ENCODE data around the gene FAM184B. TPM values are rescaled to one million over a fixed set of nuclear protein-coding genes. Genes with fewer than 3 reads are reported as not detected.
A peak's percentile ranks its signal among the peaks of the same experiment; 100 is the strongest.

FAM184B gene
- total RNA-seq, 1 donor from 2014 or later, result not detected

DNA sequence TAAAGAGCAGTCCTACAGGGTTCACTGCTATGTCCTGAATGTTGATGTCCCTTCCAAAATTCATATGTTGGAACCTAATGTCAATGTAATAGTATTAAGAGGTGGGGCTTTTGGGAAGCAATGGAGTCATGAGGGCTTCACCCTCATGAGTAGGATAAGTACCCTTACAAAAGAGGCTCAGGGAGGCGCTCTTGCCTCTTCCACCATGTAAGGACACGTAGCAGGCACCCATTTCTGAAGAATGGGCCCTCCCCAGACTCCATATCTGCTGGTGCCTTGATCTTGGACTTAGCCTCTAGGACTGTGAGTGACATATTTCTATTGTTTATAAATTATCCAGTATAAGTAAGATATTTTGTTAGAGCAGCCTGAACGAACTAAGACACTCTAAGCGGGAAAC is 151.2 kb downstream of the FAM184B start:
- H3K4me1 Mint-ChIP-seq (ENCODE audit: low read depth), result no peaks in the 10 kb centered on the region
- no peak overlapping the region for H3K27ac Mint-ChIP-seq
- H3K27me3 Mint-ChIP-seq (ENCODE audit: insufficient read depth), result no peaks in the 10 kb centered on the region
- intact Hi-C loops (cut with micrococcal nuclease), result no loop called here
- no peaks in the 10 kb centered on the region for H3K9me3 Mint-ChIP-seq
- H3K36me3 Mint-ChIP-seq (ENCODE audit: low read depth), result peaks cover 57% of the 10 kb centered on the region
- DNase-seq (ENCODE audit: low spot score), result no peak
- H3K4me3 Mint-ChIP-seq, result no peak overlapping the region

GRCh38 chr4:17624821-17625220 is 156.6 kb downstream of the FAM184B start:
- no peaks in the 10 kb centered on the region for H3K27me3 Mint-ChIP-seq (ENCODE audit: insufficient read depth)
- intact Hi-C loops (cut with micrococcal nuclease), result no loop called here
- H3K36me3 Mint-ChIP-seq (ENCODE audit: low read depth), result peaks cover 57% of the 10 kb centered on the region
- no peaks in the 10 kb centered on the region for H3K9me3 Mint-ChIP-seq
- no peak overlapping the region for H3K27ac Mint-ChIP-seq
- H3K4me3 Mint-ChIP-seq, result no peak overlapping the region
- H3K4me1 Mint-ChIP-seq (ENCODE audit: low read depth), result peaks cover 7% of the 10 kb centered on the region
- no peak for DNase-seq (ENCODE audit: low spot score)

DNA sequence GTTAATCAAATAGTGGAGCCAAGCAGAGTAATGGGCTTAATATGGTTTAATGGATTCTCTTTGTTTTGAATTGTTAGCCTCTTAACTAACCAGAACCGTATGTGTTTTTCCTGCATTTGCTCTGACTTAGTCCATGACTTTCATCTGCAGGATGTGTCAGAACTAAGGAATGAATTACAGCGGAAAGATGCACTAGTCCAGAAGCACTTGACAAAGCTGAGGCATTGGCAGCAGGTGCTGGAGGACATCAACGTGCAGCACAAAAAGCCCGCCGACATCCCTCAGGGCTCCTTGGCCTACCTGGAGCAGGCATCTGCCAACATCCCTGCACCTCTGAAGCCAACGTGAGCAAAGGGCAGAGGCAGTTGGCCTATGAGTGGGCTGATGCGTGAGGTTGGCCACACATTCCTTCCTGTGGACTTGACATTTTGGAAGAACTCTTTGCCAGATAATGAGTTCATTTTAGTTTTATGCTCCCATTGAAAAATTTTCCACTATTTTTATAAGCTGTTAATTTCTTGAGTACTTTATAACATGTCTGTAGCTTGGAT is 157.9 kb downstream of the FAM184B start:
- H3K27ac Mint-ChIP-seq, result no peak overlapping the region
- no peak for DNase-seq (ENCODE audit: low spot score)
- H3K9me3 Mint-ChIP-seq, result no peaks in the 10 kb centered on the region
- H3K36me3 Mint-ChIP-seq (ENCODE audit: low read depth), result peaks cover 61% of the 10 kb centered on the region
- peaks cover 20% of the 10 kb centered on the region for H3K4me1 Mint-ChIP-seq (ENCODE audit: low read depth)
- no peak overlapping the region for H3K4me3 Mint-ChIP-seq
- intact Hi-C loops (cut with micrococcal nuclease), result no loop called here
- no peaks in the 10 kb centered on the region for H3K27me3 Mint-ChIP-seq (ENCODE audit: insufficient read depth)

DNA sequence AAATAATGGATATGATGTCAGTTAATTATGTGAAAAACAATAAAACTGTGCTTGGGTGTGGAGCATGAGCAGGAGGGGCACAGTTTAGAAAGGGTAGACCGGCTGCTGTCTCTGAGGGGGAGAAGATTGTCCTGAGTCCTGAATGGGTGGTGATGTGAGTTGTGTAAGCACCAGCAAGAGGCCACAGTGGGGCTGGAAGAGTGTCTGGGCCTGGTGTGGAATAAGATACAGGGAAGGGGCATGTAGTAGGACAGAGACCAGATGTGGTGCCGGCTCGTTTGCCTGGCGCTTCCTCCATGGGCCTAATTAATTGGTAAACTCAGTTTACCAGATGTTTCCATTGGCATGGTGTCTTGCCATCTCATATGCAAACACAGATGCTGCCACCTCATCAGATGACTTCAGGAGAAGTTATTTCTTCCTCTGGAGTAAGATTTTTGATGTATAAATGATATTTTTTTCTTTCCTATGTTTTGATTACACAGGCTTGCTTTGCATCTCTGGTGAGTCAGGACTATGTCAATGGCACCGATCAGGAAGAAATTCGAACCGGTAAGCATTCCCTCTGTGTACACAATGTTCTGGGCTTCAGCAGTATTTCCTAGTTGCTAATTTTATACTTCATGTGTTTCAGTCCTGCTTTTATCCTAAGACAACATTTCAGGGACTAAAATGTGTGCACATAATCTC is 161.9 kb downstream of the FAM184B start:
- intact Hi-C loops (cut with micrococcal nuclease), result loop anchor here (10.0 kb wide), 1 partner anchor 1965 kb away; the partner anchor contains the start of gene FBXL5
- Mint-ChIP-seq H3K36me3 (ENCODE audit: low read depth) (peaks cover 49% of the 10 kb centered on the region), H3K27ac (no peak overlapping the region), H3K4me1 (ENCODE audit: low read depth) (peaks cover 40% of the 10 kb centered on the region), H3K9me3 (no peaks in the 10 kb centered on the region), H3K27me3 (ENCODE audit: insufficient read depth) (no peaks in the 10 kb centered on the region), H3K4me3 (no peak overlapping the region)
- no peak for DNase-seq (ENCODE audit: low spot score)

GRCh38 chr4:17618926-17619325 is 162.5 kb downstream of the FAM184B start:
- DNase-seq (ENCODE audit: low spot score), result no peak
- Mint-ChIP-seq H3K9me3 (no peaks in the 10 kb centered on the region), H3K4me1 (ENCODE audit: low read depth) (peaks cover 40% of the 10 kb centered on the region), H3K27ac (peak overlapping the region; percentile 66), H3K4me3 (peak overlapping the region; percentile 48), H3K27me3 (ENCODE audit: insufficient read depth) (peaks cover 2% of the 10 kb centered on the region), H3K36me3 (ENCODE audit: low read depth) (peaks cover 43% of the 10 kb centered on the region)
- intact Hi-C loops (cut with micrococcal nuclease), result loop anchor here (10.0 kb wide), 1 partner anchor 1964 kb away; the partner anchor contains the start of gene FBXL5

DNA sequence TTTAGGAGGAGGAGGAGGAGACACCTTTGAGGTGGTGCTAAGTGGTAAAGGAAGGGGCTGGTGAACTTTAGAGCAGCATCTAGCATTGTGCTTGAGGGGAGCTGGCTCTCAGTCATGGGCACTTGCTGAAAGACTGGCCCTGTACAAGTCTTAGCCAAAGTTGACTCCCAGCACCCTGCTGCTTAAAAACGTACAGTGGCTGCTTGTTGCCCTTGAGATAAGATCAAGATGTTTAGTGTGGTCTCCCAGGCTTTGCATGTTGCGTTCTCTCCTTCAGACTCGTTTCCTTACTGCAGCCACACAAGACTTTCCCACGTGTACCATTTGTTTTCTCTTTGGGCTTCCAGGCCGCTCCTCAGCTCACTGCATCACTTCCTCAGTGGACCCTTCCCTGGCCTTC is 165.1 kb downstream of the FAM184B start:
- no peak for DNase-seq (ENCODE audit: low spot score)
- no peaks in the 10 kb centered on the region for H3K9me3 Mint-ChIP-seq
- peaks cover 26% of the 10 kb centered on the region for H3K36me3 Mint-ChIP-seq (ENCODE audit: low read depth)
- peak overlapping the region; percentile 81 for H3K4me3 Mint-ChIP-seq
- H3K4me1 Mint-ChIP-seq (ENCODE audit: low read depth), result peaks cover 38% of the 10 kb centered on the region
- H3K27ac Mint-ChIP-seq, result peak overlapping the region; percentile 50
- intact Hi-C loops (cut with micrococcal nuclease), result loop anchor here (10.0 kb wide), 1 partner anchor 1961 kb away; the partner anchor contains the start of gene FBXL5
- H3K27me3 Mint-ChIP-seq (ENCODE audit: insufficient read depth), result peaks cover 2% of the 10 kb centered on the region

DNA sequence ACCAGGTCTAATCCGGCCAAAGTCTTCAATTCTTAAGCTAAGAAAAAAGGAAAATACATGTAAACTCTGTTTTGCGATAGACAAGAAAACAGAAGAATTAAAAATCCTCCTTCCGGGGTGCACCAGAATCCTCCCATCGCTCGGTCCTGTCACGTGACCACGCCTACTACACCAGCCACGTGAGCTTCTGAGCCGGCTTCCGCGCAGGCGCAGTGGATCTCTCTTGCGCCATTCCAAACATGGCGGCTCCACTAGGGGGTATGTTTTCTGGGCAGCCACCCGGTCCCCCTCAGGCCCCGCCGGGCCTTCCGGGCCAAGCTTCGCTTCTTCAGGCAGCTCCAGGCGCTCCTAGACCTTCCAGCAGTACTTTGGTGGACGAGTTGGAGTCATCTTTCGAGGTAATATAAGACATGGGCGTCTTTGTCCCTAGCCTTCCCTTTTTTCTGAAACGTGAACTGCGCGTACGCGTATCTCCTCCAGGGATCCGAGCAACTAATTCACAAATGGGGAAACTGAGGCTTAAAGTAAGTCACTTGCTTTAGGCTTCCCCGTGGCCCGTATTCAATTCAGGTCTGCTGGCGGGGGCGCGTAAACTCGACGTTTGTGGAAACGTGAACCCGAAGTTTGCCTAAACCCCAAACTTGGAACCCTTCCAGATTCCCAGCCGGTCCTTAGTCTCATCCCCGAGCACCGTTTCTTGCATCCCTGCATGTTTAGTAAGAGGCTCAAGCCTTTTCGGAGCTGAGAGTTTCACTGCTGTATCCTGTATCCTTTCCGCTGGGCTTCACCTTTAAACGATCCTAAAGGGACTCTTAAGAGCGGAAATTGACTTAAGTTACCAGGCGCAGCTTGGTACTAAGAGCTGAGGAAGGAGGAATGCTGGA is 166.8 kb downstream of the FAM184B start, which contains the start of gene MED28:
Gene MED28, plus strand, starts transcription at position 226 of the 884 bp plus-strand sequence. Its CDS starts 14 bp downstream, at position 240.
- peak within 1 kb of the TSS; percentile 97 for H3K27ac Mint-ChIP-seq
- peaks cover 32% of the 10 kb centered on the region for H3K4me1 Mint-ChIP-seq (ENCODE audit: low read depth)
- H3K9me3 Mint-ChIP-seq, result no peaks in the 10 kb centered on the region
- peak within 1 kb of the TSS; percentile 96 for H3K4me3 Mint-ChIP-seq
- intact Hi-C loops (cut with micrococcal nuclease), result loop anchor here (1.0 to 10.0 kb wide), 8 partner anchors 22 to 1960 kb away; partner anchors contain the start of genes DCAF16, FBXL5, LAP3 and NCAPG
- peaks cover 2% of the 10 kb centered on the region for H3K27me3 Mint-ChIP-seq (ENCODE audit: insufficient read depth)
- peaks cover 24% of the 10 kb centered on the region for H3K36me3 Mint-ChIP-seq (ENCODE audit: low read depth)
- peak; percentile 93 for DNase-seq (ENCODE audit: low spot score)

- peaks cover 2% of the 10 kb centered on the region for H3K27me3 Mint-ChIP-seq (ENCODE audit: insufficient read depth)
- no peaks in the 10 kb centered on the region for H3K9me3 Mint-ChIP-seq
- peak overlapping the region; percentile 96 for H3K4me3 Mint-ChIP-seq
- DNase-seq (ENCODE audit: low spot score), result peak; percentile 12
- peak overlapping the region; percentile 97 for H3K27ac Mint-ChIP-seq
- H3K4me1 Mint-ChIP-seq (ENCODE audit: low read depth), result peaks cover 24% of the 10 kb centered on the region
- H3K36me3 Mint-ChIP-seq (ENCODE audit: low read depth), result peaks cover 19% of the 10 kb centered on the region
- intact Hi-C loops (cut with micrococcal nuclease), result loop anchor here (1.0 to 10.0 kb wide), 7 partner anchors 23 to 1959 kb away; partner anchors contain the start of genes DCAF16, FBXL5, LAP3 and NCAPG
Observed at GRCh38 chr4:17613761-17614415, 167.5 kb downstream of the FAM184B start.

DNA sequence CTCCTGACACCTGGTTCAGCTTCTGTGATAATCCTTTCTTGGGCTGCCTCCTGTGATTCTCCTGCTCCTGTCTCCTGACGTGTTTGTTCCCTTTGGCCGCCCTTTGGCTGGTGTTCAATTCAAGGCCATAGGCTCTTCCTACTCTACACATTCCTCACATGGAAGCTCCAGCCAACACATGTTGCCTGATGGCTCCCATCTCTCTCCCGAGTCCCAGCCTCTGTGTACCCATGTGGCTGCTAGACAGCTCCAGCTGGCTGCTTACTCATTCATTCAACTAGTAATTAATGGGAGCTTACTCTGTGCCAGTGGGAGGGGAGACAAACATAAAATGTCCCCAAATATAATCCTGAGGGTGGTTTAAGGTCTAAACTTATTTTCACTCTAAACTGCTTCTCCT is 176.2 kb downstream of the FAM184B start:
- H3K27ac Mint-ChIP-seq, result peak overlapping the region; percentile 37
- no peak for DNase-seq (ENCODE audit: low spot score)
- H3K4me1 Mint-ChIP-seq (ENCODE audit: low read depth), result no peaks in the 10 kb centered on the region
- intact Hi-C loops (cut with micrococcal nuclease), result no loop called here
- H3K9me3 Mint-ChIP-seq, result no peaks in the 10 kb centered on the region
- no peaks in the 10 kb centered on the region for H3K27me3 Mint-ChIP-seq (ENCODE audit: insufficient read depth)
- H3K4me3 Mint-ChIP-seq, result no peak overlapping the region
- H3K36me3 Mint-ChIP-seq (ENCODE audit: low read depth), result peaks cover 36% of the 10 kb centered on the region

- H3K4me1 Mint-ChIP-seq (ENCODE audit: low read depth), result no peaks in the 10 kb centered on the region
- no peak overlapping the region for H3K27ac Mint-ChIP-seq
- DNase-seq (ENCODE audit: low spot score), result no peak
- no peak overlapping the region for H3K4me3 Mint-ChIP-seq
- peaks cover 41% of the 10 kb centered on the region for H3K36me3 Mint-ChIP-seq (ENCODE audit: low read depth)
- no peaks in the 10 kb centered on the region for H3K9me3 Mint-ChIP-seq
- intact Hi-C loops (cut with micrococcal nuclease), result no loop called here
- H3K27me3 Mint-ChIP-seq (ENCODE audit: insufficient read depth), result no peaks in the 10 kb centered on the region
Observed at GRCh38 chr4:17599826-17600225, 181.6 kb downstream of the FAM184B start.

GRCh38 chr4:17597517-17597916 is 183.9 kb downstream of the FAM184B start:
- H3K27ac Mint-ChIP-seq, result no peak overlapping the region
- no peak overlapping the region for H3K4me3 Mint-ChIP-seq
- peaks cover 51% of the 10 kb centered on the region for H3K36me3 Mint-ChIP-seq (ENCODE audit: low read depth)
- intact Hi-C loops (cut with micrococcal nuclease), result no loop called here
- no peaks in the 10 kb centered on the region for H3K27me3 Mint-ChIP-seq (ENCODE audit: insufficient read depth)
- no peak for DNase-seq (ENCODE audit: low spot score)
- no peaks in the 10 kb centered on the region for H3K9me3 Mint-ChIP-seq
- peaks cover 10% of the 10 kb centered on the region for H3K4me1 Mint-ChIP-seq (ENCODE audit: low read depth)

DNA sequence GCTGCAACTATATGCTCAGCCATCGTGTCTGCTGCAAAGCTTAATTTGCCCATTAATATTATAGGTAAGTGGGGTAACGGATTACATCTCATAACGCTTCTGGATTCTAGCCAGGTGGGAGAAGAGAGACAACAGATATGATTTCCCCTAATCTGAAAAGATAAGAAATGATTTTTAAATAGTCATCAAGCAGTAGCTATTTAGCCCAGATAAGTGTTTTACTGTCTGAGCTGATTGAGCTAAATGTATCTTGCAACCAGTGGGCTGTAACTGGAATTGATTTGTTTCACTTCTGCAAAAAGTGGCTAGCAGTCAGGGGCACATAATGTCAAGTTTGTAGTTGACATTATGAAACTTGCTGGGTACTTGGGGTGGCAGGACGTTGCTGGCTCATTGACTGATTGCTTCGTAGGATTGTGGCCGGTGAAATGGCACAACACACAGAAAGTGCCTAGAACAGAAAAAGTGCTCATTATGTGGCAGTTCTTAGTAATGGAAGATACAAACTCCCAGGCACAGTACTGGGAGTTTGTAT is 185.9 kb downstream of the FAM184B start:
- H3K36me3 Mint-ChIP-seq (ENCODE audit: low read depth), result peaks cover 58% of the 10 kb centered on the region
- H3K4me1 Mint-ChIP-seq (ENCODE audit: low read depth), result peaks cover 17% of the 10 kb centered on the region
- no peaks in the 10 kb centered on the region for H3K27me3 Mint-ChIP-seq (ENCODE audit: insufficient read depth)
- intact Hi-C loops (cut with micrococcal nuclease), result no loop called here
- H3K27ac Mint-ChIP-seq, result no peak overlapping the region
- H3K9me3 Mint-ChIP-seq, result no peaks in the 10 kb centered on the region
- no peak overlapping the region for H3K4me3 Mint-ChIP-seq
- DNase-seq (ENCODE audit: low spot score), result no peak
